HEK293 (cell line): ENCODE measurements around the gene FOXK2.

Experiments
- GLIS2 ChIP-seq: fragments of 450-650 bp; formaldehyde crosslinking; IDR thresholded peaks from 2 replicates; pipeline ENCODE4 v1.5.1; 2016; ENCODE audit warnings: missing biosample characterization, missing genetic modification characterization
- MEIS1 ChIP-seq: sonication (generic); formaldehyde crosslinking; IDR thresholded peaks from 2 replicates; pipeline ENCODE4 v1.8.1; 2022; ENCODE audit warnings: missing genetic modification reagents, mild to moderate bottlenecking, borderline replicate concordance
- ZSCAN30 ChIP-seq: fragments of 450-650 bp; IDR thresholded peaks from 2 replicates; pipeline ENCODE4 v1.5.1; 2018; ENCODE audit warnings: missing biosample characterization, mild to moderate bottlenecking, missing genetic modification characterization, moderate library complexity
- TF ChIP-seq, protein P1 (sequence below): fragments of 450-650 bp; formaldehyde crosslinking; IDR thresholded peaks from 2 replicates; pipeline ENCODE4 v1.5.1; 2016; ENCODE audit warnings: missing biosample characterization, missing genetic modification characterization
- TF ChIP-seq, protein P2 (sequence below): fragments of 450-650 bp; formaldehyde crosslinking; IDR thresholded peaks from 2 replicates; pipeline ENCODE4 v1.5.1; 2016; ENCODE audit warnings: missing biosample characterization, missing genetic modification characterization
- TF ChIP-seq, protein P3 (sequence below): fragments of 450-650 bp; formaldehyde crosslinking; IDR thresholded peaks from 2 replicates; pipeline ENCODE4 v1.5.1; 2017; ENCODE audit warnings: missing biosample characterization, missing genetic modification characterization

DNA sequence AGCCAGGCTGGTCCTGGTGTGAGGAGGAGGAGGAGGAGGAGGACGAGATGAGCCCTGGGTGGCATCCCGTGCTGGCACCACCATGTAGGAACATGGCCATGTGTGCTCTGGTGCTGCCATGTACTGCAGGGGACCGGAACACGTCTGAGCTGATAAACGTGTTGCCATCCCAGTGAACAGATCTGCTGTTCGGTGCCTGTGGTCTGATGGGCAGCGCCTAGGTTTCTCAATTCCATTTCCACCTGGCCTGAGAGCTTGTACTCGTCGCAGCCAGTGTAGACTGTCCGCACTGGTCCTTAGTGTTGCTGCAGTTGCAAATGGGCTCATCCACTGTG is 28.4 kb upstream of the FOXK2 start:
- TF ChIP-seq, protein P1, sequence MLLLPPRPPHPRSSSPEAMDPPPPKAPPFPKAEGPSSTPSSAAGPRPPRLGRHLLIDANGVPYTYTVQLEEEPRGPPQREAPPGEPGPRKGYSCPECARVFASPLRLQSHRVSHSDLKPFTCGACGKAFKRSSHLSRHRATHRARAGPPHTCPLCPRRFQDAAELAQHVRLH (tag by site-specific recombination): no peak
- TF ChIP-seq, protein P2, sequence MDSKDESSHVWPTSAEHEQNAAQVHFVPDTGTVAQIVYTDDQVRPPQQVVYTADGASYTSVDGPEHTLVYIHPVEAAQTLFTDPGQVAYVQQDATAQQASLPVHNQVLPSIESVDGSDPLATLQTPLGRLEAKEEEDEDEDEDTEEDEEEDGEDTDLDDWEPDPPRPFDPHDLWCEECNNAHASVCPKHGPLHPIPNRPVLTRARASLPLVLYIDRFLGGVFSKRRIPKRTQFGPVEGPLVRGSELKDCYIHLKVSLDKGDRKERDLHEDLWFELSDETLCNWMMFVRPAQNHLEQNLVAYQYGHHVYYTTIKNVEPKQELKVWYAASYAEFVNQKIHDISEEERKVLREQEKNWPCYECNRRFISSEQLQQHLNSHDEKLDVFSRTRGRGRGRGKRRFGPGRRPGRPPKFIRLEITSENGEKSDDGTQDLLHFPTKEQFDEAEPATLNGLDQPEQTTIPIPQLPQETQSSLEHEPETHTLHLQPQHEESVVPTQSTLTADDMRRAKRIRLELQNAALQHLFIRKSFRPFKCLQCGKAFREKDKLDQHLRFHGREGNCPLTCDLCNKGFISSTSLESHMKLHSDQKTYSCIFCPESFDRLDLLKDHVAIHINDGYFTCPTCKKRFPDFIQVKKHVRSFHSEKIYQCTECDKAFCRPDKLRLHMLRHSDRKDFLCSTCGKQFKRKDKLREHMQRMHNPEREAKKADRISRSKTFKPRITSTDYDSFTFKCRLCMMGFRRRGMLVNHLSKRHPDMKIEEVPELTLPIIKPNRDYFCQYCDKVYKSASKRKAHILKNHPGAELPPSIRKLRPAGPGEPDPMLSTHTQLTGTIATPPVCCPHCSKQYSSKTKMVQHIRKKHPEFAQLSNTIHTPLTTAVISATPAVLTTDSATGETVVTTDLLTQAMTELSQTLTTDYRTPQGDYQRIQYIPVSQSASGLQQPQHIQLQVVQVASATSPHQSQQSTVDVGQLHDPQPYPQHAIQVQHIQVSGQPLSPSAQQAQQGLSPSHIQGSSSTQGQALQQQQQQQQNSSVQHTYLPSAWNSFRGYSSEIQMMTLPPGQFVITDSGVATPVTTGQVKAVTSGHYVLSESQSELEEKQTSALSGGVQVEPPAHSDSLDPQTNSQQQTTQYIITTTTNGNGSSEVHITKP: no peak
- TF ChIP-seq MEIS1 (CRISPR knock-in tag) (no peak), ZSCAN30 (tag by site-specific recombination) (no peak), GLIS2 (tag by site-specific recombination) (no peak)
- TF ChIP-seq, protein P3, sequence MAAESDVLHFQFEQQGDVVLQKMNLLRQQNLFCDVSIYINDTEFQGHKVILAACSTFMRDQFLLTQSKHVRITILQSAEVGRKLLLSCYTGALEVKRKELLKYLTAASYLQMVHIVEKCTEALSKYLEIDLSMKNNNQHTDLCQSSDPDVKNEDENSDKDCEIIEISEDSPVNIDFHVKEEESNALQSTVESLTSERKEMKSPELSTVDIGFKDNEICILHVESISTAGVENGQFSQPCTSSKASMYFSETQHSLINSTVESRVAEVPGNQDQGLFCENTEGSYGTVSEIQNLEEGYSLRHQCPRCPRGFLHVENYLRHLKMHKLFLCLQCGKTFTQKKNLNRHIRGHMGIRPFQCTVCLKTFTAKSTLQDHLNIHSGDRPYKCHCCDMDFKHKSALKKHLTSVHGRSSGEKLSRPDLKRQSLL (tag by site-specific recombination): no peak
